T-helper 22 cell (primary cell): ENCODE results near the gene FPR1.

Experiments
- DNase-seq: peaks from one replicate; pipeline ENCODE4 v3.0.0-alpha.2; 2020; ENCODE audit warnings: low read depth

FPR1 gene, protein sequence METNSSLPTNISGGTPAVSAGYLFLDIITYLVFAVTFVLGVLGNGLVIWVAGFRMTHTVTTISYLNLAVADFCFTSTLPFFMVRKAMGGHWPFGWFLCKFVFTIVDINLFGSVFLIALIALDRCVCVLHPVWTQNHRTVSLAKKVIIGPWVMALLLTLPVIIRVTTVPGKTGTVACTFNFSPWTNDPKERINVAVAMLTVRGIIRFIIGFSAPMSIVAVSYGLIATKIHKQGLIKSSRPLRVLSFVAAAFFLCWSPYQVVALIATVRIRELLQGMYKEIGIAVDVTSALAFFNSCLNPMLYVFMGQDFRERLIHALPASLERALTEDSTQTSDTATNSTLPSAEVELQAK

DNA sequence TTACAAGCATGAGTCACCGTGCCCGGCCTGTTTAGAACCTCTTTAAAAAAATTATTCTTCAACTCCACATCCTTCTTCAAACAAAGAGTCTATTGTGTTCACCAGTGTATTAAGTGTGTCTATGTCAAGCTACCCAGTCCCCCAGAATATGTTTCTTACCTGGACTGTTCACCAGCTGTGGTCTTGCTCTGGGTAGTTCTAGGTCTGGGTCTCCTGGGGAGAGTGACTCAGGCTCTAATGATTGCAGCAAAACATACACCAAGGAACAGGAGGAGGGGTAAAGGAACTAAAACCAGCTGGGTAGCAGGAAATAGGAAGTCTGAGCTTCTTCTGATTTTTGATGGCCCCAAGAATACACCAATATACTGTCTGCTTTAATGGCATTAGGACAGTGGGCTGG, at the start of gene FPR1:
Gene FPR1, minus strand, starts transcription at position 224 of the 400 bp plus-strand sequence. CDS start 4,884 bp downstream, outside the sequence.
- DNase-seq = no peak

DNA sequence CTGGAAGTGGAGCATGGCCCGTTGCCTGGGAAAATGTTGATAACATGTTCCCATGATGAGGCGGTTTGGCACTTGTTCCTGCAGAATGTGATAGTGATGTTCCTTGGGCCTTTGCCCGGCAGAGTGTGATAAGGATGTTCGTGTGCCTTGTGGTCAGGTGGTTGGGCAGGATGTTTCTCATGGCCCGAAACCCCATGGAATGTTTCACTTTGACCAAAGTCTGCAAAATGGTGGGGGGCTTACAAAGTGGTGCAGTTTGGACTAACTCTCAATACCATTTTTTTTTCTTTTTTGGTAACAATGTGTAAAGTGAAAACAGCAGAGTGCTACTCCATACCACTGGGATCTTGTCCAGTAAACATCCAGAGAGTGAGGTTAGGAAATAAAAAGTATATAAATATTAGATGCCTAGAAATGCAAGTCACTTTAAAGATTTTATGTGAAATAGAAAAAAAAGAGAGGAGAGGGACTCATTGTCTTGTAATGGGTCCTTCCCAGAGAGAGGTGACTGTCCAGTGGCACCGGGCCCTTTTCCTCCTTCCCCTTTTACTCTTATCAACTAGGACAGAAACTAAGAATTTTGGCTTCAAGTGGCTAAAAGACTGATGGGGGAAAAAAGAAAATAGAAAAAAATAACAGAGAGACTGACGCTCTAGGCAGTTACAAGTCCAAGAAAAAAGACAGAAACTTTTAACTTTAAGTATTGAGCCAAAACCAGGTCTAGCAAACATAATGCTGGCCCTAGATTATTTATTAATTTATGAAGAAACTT, 49.0 kb upstream of the FPR1 start:
- no peak for DNase-seq

GRCh38 chr19:51799774-51800472, 48.2 kb upstream of the FPR1 start:
- no peak for DNase-seq

DNA sequence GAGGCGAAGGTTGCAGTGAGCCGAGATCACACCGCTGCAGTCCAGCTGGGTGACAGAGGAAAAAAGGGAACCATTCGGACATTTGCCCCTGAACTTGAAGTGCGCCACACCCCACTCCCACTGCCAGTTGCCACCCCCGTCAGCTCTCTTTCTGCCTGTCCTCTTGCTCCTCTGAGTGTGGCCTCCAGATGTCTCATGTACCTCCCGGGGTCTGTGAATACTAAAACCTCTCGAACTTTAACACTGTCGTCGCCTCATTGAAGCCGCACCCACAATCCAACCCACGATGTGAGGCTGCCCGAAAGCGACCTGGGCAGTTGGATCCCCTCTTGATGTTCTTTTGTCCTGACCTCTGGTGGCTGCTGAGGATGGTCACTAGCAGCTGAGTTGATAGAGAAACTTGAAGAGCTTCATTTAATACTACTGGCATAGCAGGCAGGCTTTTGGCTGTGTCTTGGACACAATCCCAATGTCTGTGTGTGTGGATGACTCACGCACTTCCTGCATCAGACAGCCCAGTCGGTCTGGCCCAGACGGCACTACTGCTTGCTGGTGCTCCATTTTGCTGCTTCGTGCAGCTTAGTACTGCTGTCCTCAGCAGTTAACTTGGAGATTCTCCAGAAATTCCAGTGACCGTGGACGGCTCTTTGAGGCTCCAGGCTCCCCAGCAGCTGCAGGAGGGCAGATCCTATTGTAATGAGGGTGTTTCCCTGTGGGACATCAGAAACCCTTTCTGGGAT, 47.5 kb upstream of the FPR1 start:
- no peak for DNase-seq

- DNase-seq = no peak
These were observed 46.4 kb upstream of the FPR1 start for GRCh38 chr19:51798062-51798461.

GRCh38 chr19:51797480-51797879, 45.8 kb upstream of the FPR1 start:
- DNase-seq = no peak

GRCh38 chr19:51796195-51796679, 44.6 kb upstream of the FPR1 start:
- DNase-seq = no peak

DNA sequence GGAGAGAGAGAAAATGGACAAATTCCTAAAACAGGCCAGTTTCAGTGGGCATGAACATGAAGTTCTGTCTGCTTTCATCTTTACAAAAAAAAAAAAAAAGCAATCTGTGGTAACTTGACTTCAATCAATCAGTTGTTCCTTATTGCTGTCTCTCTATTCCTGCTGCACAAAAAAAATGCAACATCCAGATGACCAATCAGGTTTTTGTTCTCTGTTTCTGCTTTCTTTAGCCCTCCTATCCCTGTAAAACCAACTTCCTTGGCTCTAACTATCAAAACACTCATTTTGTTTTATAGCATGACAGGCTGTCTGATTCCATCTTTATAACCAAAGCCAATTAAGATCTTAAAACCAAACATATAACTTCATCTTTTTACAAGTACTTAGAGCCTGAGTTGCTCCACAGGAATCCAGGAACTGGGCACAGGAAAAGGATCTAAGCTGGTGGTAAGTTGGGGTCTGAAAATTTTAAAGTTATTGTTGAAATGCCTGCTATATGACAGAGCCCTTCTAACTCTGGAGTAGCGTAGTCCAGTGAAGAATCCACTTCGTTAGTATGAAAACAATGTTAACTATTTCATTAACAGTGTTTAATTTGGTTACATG, 43.3 kb upstream of the FPR1 start, which contains the start of gene FPR3:
Gene FPR3, plus strand, starts transcription at position 273 of the 606 bp plus-strand sequence. CDS start 28,592 bp downstream, outside the sequence.
- no peak for DNase-seq

DNA sequence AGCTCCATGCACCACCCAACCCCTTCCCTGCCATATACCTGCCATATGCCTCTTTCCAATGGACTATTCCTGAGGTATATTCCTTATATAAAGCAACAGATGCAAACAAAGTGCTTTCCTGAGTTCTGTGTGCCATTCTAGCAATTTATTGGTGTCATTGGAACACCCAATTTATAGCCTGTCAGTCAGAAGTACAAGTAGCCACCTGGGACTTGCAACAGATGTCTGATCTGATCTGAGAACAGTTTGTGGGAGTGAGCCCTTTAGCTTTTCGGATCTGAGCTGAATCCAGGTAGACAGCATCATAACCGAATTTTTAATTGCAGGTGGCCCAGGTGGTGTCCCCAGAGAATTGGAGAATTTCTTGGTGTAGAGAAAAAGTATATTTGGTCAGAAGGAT, 42.3 kb upstream of the FPR1 start:
- no peak for DNase-seq

- no peak for DNase-seq
These were observed 41.3 kb upstream of the FPR1 start for GRCh38 chr19:51792932-51793331.

DNA sequence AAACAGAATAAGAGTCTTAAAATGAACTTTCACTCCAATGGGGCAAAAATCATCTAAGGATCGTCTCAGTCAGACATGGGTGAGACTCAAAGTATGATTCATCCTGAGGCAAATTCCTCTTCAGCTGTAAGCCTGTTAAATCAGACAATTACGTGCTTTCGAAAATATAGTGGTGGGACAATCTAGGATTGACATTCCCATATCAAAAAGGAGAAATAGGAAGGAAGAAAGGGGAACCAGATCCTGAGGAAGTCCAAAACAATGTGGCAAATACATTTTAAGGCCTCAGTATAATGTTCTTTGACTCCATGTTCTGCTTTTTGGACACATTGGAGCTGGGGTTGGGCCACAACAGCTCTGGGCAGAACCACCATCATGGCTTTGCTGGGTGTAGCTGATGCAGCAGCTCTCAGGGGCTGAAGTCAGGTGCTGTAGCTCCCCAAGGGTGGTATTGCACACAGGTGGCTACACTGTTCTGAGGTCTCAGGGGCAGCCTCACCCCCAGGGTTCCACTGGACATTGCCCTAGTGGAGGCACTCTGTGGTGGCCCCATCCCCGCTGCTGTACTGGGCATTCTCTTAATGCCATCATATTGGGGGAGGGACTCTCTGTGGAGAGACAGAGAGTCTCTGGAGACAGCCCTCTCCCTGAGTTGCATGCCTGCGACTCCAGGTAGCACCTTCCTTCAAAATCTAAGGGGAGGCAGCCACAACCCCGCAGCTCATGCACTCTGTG, 37.5 kb upstream of the FPR1 start:
- no peak for DNase-seq

- no peak for DNase-seq
These were observed 36.4 kb upstream of the FPR1 start for GRCh38 chr19:51788029-51788428.

GRCh38 chr19:51786646-51787494, 35.2 kb upstream of the FPR1 start:
- DNase-seq = no peak

GRCh38 chr19:51784922-51785690, 33.4 kb upstream of the FPR1 start:
- no peak for DNase-seq

- no peak for DNase-seq
These were observed 32.6 kb upstream of the FPR1 start for GRCh38 chr19:51784109-51784785.

GRCh38 chr19:51783372-51783771, 31.7 kb upstream of the FPR1 start:
- DNase-seq = no peak

GRCh38 chr19:51781999-51782398, 30.3 kb upstream of the FPR1 start:
- DNase-seq = no peak

DNA sequence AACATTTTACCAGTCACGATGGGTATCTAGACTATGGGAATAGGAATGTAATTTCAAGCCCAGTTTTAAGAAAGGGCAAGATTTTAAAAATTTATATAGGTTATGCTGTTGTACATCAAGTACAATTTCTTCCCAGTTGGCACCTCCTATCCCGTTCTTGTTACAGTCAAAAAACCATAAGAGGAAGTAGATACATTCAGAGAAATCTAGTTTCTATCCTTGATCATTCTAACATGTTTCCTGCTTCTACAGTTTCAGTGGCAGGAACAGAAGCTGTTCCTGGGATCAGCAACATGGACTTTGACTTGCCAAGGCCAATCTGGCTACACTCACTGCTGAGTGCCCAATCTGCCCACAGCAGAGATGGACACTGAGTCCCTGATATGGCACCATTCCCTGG, 28.6 kb upstream of the FPR1 start:
- no peak for DNase-seq
